ENCODE measurements around the gene COX8A. TPM values are rescaled to one million over a fixed set of nuclear protein-coding genes. Genes with fewer than 3 reads are reported as not detected.

The COX8A gene, protein sequence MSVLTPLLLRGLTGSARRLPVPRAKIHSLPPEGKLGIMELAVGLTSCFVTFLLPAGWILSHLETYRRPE
- 479 and 599 TPM in 2 replicates for total RNA-seq

GRCh38 chr11:63974259-63975143 is at the start of gene COX8A:
Gene COX8A (plus strand): TSS chr11:63974620. CDS start chr11:63974681, 61 bp downstream.

GRCh38 chr11:63938479-63939396 is 35.7 kb upstream of the COX8A start, which contains the start of gene NAA40:
Gene NAA40 (plus strand): TSS chr11:63939002. CDS start chr11:63939097, 95 bp downstream.

GRCh38 chr11:63986156-63986931 is 11.9 kb downstream of the COX8A start, which contains the start of gene OTUB1:
Gene OTUB1 (plus strand): TSS chr11:63986438. CDS start chr11:63986457, 19 bp downstream.

Other genes with a start within 250 kb of the COX8A start
- 10.9 and 22.9 TPM in 2 replicates for gene ZFTA, start 205.8 kb upstream of the COX8A start, total RNA-seq
- 26.6 and 30.0 TPM in 2 replicates for gene SPINDOC, start 161.2 kb upstream of the COX8A start, total RNA-seq
- gene MARK2, start 135.5 kb upstream of the COX8A start, total RNA-seq, result 18.9 and 21.5 TPM in 2 replicates
- 0.07 TPM in 1 of 2 replicates, not detected in the other for gene RCOR2, start 57.5 kb upstream of the COX8A start, total RNA-seq
- gene NAA40, start 35.6 kb upstream of the COX8A start, total RNA-seq, result 11.7 and 14.8 TPM in 2 replicates
- gene OTUB1, start 11.8 kb downstream of the COX8A start, total RNA-seq, result 103 and 106 TPM in 2 replicates
- gene FLRT1, start 61.3 kb downstream of the COX8A start, total RNA-seq, result not detected in 2 replicates
- 10.5 and 17.9 TPM in 2 replicates for gene MACROD1, start 191.5 kb downstream of the COX8A start, total RNA-seq
- gene STIP1, start 211.6 kb downstream of the COX8A start, total RNA-seq, result 223 and 239 TPM in 2 replicates
- 59.4 and 69.7 TPM in 2 replicates for gene FERMT3, start 232.1 kb downstream of the COX8A start, total RNA-seq

Data from mammary microvascular endothelial cell (primary cell).